B cell (primary cell): Measurements from ENCODE around the gene UCHL1.

Experiments
- CTCF ChIP-seq: fragments of 200-600 bp; IDR thresholded peaks from one replicate; pipeline ENCODE4 v1.8.0; 2022; ENCODE audit warnings: antibody characterized with exemption, mild to moderate bottlenecking
- EZH2 ChIP-seq: IDR thresholded peaks from 2 replicates; pipeline ENCODE4 v1.6.1; 2012; ENCODE audit warnings: borderline replicate concordance, low read depth, mild to moderate bottlenecking, moderate library complexity, low read length; ENCODE audit not compliant: insufficient read depth, poor library complexity, severe bottlenecking

- no peak for TF ChIP-seq CTCF
- no peak for TF ChIP-seq EZH2
Observed at GRCh38 chr4:41236508-41236907, 20.2 kb upstream of the UCHL1 start.
